HG02623 (cell line): ENCODE data around the gene NUDC.

Source experiments
- ATAC-seq: cut with Tn5 transposase; IDR thresholded peaks from one replicate; pipeline ENCODE4 v1.9.1; 2021; ENCODE audit warnings: moderate library complexity; ENCODE audit not compliant: unreplicated experiment

Gene NUDC

GRCh38 chr1:26950602-26951001, 29.1 kb downstream of the NUDC start:
- no peak for ATAC-seq

DNA sequence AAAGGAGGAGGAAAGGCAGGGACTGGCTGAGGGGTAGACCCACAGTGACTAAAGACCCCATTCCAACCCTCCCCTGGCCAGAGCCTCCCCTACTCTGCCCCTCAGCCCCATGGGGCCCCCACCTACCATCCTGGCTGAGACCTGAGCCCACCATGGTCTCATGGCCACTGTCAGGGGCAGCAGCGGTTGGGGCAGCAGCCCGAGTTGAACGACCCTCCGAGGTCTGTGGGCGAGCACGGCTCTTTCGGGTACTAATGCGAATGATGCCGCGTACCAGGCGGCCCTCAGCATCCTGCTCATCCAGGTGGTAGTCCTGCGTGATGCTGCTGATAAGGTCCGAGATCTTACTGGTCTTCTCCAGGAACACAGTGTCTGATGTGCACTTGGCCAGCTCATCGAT, 29.7 kb downstream of the NUDC start:
- no peak for ATAC-seq

DNA sequence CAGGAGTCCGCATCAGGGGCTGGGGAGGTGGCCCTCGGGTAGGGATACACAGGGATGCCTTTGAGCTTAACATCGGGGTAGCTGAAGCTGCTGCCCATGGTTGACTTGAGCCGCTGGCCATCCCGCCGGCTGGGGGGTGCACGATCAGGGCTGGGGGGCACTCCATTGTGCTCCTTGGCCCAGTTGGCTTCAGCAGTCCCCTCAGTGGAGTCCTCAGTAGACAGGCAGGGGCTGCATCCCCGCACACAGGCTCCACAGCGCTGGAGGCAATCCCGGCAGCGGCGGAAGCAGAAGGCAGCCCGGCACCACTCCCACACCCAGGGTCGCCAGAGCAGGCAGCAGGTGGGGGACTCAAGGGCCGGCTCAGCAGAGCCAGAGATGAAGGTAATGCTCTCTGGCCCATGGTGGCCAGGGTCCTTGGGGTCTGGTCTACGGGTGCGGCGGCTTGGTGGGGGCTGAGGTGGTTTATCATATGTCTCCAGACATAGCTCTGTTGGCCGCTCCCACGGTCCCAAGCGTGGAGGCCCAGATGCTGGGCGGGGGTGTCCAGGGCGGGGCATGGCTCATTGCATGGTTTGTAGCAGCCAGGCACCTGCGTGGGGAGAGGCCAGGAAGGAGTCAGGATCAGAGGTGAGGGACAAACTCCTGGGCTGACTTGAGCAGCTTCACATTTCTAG, 30.4 kb downstream of the NUDC start:
- no peak for ATAC-seq

DNA sequence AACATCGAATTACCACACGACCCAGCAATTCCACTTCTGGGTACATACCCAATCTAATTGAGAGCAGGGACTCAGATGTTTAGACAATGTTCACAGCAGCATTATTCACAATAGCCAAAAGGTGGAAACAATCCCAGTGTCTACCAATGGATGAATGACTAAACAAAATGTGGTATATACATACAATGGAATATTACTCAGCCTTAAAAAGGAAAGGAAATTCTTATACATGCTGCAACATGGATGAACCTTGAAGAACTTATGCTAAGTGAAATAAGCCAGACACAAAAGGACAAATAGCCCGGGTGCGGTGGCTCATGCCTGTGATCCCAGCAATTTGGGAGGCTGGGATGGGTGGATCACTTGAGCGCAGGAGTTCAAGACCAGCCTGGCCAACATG, 31.8 kb downstream of the NUDC start:
- no peak for ATAC-seq

DNA sequence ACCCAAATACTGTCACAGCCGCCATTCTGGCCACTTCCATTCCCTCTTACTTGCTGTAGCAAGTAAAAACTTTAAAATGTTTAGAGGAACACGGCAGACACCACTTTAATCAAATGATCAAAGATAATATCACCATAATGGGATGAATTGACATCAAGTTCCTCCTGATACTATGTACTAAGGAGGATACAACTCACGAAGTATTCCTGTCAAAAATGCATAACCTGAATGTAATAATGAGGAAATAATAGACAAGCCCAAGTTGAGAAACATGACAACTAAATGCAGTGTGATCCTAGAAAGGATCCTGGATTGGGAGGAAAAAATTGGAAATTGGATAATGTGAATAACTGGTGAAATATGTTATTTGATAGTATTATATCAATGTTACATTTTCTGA, 34.8 kb downstream of the NUDC start:
- ATAC-seq = no peak

- no peak for ATAC-seq
These were observed 35.8 kb downstream of the NUDC start for GRCh38 chr1:26957306-26957705.

GRCh38 chr1:26959270-26959669, 37.7 kb downstream of the NUDC start:
- no peak for ATAC-seq

GRCh38 chr1:26959722-26960624, 38.4 kb downstream of the NUDC start, which contains the start of gene KDF1:
Gene KDF1, minus strand, starts transcription at chr1:26960468. Its CDS starts 8,088 bp downstream, at chr1:26952380.
- no peak for ATAC-seq

DNA sequence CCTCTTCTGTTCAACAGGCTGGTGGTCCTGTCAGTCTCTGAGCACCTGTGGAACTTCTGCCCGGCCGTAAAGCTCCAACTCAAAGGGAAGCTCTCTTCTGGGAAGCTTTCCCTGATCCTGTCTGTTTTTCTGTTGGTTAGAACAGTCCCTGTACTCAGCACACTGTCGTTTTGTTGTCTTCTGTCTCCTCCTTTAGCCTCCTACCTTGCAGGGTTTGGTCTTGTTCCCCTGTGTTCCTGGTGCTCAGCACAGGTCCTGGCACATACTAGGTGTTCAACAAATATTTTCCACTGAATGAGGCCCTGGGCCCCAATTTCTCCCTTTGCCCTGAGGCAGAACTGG, 39.1 kb downstream of the NUDC start:
- no peak for ATAC-seq

- no peak for ATAC-seq
These were observed 40.3 kb downstream of the NUDC start for GRCh38 chr1:26961826-26962225.

GRCh38 chr1:26965213-26965612, 43.7 kb downstream of the NUDC start:
- ATAC-seq = no peak

DNA sequence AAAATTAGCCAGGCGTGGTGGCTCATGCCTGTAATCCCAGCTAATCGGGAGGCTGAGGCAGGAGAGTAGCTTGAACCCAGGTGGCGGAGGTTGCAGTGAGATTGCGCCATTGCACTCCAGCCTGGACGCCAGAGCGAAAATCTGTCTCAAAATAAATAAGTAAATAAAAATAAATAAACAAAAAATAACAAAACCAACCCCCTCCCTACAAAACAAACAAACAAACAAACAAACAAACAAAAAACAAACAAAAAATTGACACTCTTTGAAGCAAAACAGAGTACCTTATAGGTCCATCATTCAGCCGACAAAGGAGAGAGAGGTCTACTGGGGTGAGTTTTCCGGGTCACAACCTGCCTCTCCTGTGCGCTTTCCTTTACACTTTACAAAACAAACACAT, 44.1 kb downstream of the NUDC start:
- no peak for ATAC-seq

DNA sequence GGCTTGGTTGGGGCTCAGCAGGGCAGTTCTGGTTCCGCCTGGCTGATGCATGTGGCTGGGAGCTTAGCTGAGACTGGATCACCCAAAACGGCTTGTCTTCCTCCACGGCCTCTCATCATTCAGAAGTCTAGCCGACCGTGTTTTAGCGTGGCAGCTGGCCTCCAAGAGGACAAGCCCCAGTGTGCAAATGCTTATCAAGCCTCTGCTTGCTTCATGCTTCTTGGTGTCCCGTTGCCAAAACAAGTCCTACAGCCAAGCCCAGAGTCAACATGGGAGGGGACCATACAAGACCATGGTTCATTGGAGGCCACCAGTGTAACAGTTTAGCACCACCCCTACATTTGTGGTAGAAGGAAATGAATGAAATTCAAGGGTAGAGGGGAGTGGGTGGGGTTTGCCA, 49.3 kb downstream of the NUDC start:
- ATAC-seq = no peak

- ATAC-seq = no peak
These were observed 50.0 kb downstream of the NUDC start for GRCh38 chr1:26971590-26971989.

GRCh38 chr1:26972390-26972789, 50.8 kb downstream of the NUDC start:
- no peak for ATAC-seq

GRCh38 chr1:26972821-26973220, 51.3 kb downstream of the NUDC start:
- no peak for ATAC-seq

DNA sequence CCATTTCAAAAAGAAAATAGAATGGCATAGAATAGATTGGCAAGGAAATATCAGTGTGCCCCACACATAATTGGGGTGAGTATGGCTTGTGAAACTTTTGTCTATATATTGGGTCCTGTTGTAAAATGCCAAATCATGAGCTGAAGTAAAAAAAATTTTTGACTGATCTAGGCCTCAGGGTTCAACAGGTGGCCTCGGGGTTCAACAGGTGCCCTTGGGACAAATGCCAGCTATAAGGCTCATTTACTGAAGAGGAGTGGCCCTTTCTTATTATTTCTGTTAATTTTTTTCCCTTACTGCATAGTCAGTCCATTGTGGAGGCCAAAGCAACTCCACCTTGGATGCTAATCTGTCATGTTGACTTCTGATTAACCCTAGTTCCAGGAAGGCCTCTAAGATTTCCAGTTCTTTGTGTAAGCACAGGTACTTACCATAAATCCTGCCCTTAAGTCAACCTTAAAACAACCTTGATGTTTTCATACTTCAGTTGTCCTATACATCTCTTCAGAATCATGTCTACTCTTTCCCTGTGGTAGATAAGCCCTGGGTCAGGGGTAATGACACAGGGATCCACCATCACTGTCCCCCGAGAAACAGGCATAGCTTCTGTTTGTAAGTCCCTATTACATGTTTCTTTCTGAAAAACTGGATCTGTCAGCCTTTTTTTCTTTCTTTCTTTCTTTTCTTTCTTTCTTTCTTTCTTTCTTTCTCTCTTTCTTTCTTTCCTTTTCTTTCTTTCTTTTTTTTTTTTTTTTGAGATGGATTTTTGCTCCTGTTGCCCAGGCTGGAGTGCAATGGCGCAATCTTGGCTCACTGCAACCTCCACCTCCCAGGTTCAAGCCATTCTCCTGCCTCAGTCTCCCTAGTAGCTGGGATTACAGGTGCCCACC, 55.3 kb downstream of the NUDC start:
- ATAC-seq = no peak

DNA sequence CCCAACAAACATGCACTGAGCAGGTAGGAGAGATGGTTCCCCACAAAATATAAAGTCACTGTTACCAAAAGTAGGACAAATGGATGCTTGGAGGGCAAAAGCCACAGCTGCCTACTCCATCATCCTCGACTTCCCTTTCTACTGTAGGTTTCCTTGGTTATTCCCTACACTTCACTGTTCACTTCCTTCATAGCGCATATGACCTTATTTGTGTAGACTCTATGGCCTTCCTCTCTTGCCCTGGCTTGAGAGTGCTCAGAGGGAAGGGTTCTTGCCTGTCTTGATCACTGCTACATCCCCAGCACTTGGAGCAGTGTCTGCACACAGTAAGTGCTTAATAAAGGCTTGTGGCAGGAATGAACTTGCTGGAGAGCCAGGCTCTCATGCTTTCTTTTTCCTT, 57.4 kb downstream of the NUDC start:
- ATAC-seq = no peak

DNA sequence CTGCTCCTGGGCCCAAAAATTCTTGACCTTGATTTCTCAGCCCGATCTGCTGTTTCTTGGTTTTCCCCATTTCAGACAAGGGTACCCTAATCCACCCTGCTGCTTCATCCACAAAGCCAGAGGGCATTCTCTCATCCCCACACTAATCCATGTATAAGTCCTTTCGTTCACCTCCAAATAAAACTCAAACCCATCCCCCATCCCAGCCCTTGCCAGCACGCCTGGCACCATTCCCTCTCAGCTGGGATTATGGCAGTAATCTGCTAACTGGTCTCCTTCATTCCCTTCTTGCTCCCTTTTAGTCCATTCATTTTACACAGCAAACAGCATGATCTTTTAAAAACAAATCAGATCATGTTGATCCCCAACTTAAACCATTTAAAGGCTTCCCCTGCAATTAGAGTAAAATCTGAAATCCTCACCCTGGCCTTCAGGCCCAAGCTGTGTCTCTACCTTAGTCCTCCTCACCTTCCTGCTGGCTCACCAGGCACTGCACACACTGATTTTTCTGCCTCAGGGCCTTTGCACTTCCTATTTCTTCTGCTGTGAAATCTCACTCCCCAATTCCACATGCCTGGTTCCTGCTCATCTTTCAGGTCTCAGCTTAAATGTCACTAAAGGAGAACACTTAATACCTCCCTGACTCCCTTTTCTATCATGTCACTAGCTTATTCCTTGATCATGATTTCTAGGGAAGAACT, 59.8 kb downstream of the NUDC start:
- no peak for ATAC-seq

DNA sequence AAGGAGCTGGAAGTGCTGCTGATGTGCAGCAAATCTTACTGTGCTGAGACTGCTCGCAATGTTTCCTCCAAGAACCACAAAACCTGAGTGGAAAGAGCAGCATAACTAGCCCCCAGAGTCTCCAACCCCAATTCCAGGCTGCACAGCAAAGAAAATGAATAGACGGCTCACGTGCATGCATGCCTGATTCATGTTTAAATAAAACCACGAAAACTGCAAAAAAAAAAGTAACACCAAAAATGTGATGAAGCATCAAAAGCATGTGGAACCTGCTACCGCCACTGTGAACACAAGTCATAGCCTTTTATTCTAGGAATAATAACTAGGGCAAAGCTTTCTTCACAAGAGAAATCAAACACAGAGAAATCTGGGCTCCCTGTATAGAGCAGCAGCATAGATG, 62.3 kb downstream of the NUDC start:
- ATAC-seq = no peak

DNA sequence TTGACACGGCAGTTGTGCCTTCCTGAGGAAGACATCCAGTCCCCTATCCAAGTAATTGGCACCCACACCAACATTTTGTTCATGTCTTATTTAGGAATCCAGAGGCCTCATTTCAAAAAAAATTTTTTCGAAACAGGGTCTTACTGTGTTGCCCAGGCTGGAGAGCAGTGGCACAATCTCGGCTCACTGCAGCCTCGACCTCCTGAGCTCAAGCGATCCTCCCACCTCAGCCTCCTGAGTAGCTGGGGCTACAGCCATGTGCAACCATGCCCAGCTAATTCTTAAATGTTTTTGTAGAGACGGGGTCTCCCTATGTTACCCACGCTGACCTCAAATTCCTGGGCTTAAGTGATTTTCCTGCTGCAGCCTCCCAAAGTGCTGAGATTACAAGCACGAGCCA, 62.7 kb downstream of the NUDC start:
- no peak for ATAC-seq
